HuH-7 (cell line): ENCODE measurements around the gene PIEZO1.

Experiments used
- DNase-seq: peaks from one replicate; pipeline ENCODE4 v3.0.0; 2011; ENCODE audit warnings: low spot score

PIEZO1 gene

DNA sequence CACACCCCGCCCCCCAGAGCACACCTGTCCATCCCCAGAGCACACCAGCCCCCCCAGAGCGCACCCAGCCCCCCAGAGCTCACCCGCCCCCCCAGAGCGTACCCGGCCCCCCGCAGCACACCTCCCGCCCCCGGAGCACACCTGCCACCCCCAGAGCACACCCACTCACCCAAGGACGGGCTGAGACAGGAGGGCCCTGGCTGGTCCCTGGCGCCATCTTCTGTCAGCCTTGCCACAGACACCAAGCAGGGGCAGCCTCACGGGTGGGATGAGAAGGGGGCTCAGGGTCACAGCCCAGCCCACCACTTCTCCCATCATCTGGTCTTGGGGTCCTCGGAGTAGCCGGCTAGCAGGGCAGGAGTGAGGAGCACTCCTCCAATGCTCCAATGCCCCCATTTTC, 31.8 kb downstream of the PIEZO1 start:
- no peak for DNase-seq

DNA sequence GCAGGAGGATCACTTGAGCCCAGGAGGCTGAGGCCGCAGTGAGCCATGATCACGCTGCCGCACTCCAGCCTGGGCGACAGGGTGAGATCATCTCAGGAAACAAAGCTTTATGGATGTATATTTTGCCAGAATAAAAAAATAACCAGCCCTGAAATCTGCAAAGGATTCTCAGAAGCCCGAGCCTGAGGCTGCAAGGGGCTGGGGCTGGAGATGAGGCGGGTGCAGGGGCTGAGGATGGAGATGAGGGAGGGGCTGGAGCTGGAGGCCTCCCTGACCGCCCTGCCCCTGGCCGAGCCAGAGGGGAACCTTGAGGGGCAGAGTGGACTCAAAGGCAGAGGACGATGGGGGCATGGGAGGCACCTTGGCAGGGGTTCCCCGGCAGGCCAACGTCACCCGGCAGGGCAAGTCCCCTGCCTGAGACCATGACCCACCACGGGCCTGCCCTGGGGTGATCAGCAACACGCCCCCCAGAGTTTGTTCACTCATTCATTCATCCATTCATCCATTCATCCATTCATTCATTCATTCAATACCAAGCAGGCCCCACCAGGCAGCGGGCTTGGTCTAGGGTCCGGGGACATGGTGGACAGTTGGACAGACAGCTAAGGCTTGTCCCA, 32.5 kb downstream of the PIEZO1 start:
- DNase-seq = no peak

DNA sequence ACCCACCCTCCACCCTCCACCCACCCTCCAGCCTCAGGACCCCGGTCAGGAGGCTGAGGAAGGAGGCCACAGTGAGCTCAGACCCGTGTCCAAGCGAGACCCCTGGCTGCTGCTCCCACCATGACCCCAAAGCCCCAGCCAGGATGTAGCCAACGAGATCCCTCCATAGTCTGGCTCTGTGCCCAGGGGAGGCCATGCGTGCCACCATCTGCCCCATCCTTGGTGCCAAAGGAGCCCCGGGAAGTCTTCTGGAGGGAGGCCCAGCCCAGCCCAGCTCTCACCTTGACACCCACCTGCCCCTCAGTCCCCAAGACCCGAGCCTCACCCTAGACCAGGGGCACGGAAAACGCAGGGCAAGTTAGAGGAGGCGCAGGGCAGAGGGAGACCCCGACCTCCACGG, 34.2 kb downstream of the PIEZO1 start:
- no peak for DNase-seq

DNA sequence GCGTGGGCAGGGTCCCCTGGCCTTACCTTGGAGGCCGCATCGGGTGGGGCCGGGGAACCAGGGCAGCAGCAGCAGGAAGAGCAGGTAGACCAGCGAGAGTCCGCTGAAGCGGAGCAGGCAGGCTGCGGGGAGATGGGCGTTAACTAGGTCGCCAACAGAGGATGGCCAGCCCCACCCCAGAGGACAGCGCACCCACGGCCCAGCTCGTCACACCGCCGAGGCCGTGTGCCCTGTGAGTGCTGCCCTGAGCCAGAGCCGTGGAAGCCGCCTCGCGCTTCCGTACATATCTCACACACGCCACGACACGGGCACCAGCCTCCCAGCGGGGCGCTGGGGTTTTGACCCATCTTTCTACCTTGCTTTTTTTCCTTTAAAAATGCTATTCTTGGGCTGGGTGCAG, 35.7 kb downstream of the PIEZO1 start:
- DNase-seq = no peak

DNA sequence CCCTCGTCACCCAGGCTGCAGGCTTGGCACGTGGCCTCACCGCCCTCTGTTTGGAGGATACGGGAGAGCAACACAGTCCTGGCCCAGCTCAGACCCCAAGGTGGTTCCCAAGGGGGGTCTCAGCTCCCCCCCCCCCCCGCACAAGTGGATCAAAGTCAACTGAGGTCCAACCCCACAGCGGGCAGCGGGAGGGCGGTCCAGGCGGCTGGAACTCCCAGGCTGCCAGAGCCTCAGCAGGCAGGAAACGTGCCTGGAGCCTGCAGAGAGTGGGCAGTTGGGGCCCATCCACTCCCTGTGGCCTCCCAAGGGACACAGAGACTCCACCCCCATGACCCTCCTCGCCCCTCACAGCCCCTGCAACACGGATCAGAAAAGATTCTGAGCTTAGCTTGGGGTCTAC, 36.7 kb downstream of the PIEZO1 start:
- DNase-seq = no peak

DNA sequence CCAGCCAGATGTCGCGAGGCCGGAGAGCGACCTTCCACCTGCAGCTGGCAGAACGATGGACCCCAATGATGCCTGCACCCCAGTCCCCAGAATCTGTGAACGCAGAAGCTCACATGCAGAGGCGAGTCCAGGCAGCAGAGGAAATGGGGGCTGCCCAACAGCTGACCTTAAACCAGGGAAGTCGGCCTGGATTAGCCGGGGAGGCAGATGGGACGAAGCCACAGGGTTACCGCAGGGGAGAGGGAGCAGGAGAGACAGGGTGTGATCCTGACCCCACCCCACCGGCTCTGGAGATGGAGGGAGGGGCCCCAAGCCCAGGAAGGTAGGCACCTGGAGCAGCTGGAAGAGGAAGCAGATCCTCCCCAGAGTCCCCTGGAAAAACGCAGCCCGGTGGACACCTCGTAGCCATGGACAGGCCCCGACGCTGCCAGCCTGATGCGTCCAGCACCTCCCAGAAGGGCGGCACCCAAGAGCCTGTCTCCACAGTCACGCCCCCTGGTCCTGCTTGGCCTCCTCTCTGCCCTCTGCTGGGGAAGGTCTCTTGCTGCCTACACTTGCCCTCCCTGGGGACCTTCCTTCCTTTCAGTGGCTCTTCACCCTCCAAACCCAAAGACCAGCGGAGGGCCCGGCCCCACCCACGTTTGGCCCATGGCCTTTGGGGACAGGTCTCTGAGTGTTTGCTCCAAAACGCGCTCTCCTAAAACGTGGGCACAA, 37.3 kb downstream of the PIEZO1 start:
- peak; percentile 97 for DNase-seq

DNA sequence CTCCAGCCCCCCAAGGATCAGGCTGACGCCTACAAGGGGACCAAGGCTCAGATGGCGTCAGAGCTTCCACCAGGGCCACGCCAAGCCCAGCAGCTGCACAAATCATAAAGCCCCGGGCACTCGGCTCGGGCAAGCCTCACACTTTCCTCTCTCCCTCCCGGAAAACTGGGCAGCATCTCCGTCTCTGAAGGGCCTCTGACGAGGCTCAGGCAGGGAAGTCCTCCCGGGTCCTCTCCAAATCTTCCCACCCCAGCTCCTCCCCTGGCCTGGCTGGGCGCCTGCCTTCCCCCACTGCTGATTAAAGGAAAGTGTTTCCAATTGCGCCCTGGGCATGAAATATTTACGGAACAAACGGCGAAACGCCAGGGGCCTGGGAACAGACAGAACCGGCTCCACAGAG, 38.5 kb downstream of the PIEZO1 start:
- DNase-seq = no peak

DNA sequence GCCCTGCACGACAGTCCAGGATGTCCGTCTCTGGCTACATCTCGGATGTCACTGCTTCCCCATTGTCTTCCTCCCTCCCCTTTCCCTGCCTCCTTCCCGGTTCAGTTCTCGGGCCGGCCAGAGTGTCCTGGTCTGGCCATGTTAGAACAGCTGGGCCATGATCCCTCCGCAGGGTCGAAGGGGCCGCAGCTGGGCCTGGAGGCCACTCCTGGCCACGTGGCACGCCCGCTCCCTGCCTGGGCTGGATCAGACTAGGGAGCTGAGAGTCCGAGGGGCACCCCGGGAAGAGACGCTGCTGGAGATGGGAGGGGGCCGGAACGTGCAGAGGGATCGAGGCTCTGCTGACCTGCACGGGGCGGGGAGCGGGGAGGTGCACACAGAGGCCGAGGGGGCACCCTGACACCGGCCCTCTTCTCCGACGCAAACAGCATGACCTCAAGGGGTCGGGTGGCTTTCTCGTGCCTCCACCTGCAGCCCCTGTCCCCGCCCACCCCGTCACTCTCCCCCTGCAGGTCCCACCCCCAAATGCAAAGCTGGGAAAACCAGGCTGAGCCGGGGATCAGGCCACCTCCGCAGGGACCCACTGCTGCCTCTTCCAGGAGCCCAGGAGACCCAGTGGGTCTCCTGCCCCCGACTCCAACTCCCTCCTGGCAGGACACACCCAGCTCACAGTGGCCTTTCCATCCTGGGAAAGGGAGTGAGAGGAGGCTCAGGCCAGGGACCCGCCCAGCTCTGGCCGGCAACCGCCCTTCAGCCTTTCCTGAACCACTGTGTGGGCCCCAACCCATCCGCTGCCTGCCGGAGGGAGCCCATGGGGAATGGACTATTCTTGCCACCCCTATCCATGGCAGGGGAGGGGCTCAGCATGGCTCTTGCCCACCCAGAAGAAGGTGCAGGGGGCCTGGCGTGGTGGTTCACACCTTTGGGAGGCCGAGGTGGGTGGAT, 40.2 kb downstream of the PIEZO1 start:
- no peak for DNase-seq

DNA sequence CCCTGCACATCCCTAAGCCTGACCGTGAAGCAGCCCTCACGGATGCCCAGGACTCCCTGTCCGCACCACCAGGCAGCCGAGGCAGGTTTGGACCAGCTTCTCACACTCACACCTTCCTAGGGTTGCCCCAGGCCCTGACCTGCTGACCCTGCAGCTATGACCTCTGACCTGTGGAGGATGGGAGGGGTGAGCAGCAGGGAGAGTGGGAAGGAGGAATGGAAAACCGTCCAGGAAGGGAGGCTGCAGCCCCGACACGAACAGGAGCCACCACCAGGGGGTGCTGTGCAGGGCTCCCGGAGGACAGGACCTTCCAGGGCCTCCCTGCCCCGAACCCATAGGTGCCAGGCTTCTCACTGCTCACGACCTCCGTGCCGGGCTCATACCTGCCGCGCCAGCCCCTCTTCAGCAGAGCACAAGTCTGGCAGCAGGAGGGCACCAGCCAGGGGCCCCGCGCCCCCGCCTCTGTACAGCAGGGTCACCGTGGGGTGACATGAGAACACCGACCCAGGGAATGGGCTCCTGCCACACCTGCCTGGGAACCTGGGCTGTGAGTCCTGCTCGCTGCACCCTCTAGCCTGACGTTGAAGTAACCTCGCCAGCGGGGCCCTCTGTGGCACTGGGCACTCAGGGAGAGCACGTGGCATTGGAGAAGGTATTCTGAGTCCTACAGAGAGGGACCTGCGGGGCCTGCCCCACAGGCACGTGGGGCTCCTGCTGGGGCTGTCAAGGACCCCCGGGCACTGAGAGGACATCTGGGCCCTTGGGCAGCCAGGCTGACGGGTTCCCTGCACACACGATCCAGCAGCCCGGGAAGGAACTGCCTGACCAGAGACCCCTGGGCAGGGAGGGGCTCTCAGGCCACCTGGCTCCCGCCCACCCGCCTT, 41.1 kb downstream of the PIEZO1 start:
- peak; percentile 99 for DNase-seq

DNA sequence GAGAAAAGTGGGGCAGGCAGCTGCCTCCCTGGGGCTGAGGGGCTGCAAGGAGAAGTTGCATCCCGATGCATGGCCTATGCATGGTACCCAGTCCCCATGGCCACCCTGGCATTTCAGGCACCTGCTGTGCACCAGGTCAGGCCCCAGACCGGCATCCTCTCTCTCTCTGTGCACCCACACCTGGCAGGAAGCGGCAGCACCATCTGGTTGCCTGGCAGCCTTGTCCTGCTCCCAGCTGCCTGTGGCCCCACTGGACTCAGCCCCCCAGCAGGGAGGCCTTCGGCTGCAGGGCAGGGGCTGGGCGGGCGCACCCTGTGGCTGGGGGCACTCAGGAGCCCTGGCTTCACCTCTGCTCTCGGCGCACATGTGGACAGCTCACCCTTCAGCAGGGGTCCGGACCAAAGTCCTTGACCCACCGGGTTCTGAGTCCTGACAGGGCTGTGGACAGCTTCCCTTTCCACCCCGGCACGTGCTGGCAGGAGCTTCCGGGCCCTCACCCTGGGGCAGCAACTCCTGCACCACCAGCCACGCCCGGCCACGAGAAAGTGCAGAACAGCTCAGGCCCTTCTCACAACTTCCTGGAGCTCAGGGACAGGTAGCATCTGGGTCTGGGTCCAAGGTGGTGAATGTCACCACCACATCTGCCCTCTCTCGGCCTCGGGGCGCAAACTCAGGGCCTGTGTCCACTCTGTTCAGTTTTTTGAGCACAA, 42.0 kb downstream of the PIEZO1 start:
- DNase-seq = no peak

DNA sequence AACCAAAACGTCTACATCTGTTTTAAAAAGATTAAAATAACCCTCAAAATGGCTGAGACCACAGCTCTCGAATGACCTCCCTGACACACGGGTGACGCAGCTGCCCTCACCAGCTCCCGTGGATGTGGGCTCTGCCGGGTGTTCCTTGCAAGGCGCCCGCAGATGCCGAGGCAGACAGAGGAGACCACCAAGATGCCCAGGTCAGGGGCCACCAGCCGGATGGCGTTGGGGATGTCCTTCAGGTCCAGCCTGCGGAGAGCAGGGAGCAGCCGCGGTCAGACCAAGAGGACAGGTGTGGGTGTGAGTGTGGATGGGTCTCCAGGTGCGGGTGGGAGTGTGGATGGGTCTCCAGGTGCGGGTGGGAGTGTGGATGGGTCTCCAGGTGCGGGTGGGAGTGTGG, 43.7 kb downstream of the PIEZO1 start:
- DNase-seq = no peak

DNA sequence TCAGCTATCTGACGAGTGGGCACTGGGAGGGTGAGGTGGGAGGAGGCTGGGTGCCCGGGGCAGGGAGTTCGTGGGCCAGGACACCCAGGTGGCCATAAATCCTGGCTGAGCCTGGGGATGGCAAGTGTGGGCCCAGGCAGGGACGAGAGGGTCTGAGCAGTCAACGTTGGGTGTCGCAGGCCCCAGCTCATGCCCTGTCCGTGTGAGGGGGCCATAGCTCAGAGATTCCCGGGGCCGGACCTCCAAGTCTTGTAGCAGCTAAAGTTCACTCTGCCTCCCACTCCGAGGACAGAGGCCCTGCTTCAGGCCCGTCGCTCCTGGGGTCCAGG, 44.3 kb downstream of the PIEZO1 start:
- DNase-seq = no peak

DNA sequence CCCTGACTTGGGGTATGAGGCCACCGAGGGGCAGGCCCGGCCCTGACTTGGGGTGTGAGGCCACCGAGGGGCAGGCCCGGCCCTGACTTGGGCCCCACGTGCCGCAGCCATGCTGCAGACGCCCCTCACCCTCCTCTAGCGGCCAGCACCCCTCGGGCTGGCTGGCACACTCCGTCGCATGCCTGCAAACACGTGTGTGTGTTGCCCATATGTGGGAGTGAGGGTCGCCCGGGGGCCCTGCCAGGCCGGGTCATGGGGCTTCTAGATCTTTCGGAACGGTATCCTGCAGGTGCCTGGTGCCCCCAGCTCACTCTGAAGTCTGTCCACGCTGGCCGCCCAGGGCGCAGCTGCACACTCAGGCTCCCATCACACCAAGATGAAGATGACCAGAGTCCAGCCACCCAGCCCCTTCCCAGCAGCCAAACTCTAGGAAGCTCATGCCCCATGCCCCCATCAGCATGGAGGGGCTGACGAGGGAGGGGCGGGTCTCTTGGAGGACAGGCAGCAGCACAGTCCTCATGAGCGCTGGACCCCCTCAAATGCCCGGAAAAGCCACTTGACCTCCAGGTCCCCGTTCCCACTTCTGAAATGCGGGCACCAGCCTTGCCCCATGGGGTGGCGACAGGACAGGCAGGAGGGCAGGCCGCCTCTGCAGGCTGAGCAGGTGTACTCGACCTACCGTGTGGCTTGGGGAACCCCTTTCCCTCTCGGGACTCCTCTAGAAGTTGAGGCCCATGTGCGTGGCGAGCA, 44.9 kb downstream of the PIEZO1 start:
- DNase-seq = no peak

DNA sequence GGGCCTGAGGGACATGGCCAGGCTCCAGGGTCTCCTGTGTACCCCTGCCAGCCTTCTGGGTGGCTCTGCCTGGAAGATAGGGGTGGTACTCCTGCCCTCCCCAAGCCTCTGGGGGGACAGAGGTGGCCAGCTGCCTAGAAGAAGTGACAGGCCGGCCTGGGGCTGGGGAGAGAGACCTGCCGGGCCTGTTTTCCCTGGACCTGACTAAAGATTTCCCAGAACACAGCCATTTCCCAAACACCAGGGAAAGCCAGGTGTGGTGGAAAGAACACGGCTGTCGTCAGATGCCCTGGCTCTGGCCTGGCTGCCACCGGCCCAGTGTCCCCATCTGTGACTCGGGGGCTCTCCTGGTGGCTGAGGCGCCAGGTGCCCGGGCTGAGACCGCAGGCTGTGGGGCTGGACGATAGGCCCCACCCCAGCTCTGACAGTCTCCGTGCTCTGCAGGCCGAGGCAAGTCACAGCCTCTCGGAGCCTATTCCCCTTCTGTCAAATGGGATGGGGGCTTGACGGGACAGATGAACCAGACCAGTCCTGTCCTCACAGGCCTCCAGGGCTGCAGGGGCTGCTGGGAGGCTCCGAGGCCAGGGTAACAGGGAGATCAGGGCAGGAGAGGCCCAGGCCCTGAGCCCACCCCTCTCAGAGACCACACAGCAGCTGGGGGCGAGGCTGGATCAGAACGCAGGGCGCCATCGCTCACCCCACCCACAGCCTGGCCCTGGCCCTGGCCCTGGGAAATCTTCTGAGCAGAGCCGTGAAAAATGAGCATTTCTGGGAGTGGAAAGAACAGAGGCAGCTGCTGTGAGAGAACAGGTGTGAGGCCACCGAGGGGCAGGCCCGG, 45.7 kb downstream of the PIEZO1 start:
- DNase-seq = no peak

DNA sequence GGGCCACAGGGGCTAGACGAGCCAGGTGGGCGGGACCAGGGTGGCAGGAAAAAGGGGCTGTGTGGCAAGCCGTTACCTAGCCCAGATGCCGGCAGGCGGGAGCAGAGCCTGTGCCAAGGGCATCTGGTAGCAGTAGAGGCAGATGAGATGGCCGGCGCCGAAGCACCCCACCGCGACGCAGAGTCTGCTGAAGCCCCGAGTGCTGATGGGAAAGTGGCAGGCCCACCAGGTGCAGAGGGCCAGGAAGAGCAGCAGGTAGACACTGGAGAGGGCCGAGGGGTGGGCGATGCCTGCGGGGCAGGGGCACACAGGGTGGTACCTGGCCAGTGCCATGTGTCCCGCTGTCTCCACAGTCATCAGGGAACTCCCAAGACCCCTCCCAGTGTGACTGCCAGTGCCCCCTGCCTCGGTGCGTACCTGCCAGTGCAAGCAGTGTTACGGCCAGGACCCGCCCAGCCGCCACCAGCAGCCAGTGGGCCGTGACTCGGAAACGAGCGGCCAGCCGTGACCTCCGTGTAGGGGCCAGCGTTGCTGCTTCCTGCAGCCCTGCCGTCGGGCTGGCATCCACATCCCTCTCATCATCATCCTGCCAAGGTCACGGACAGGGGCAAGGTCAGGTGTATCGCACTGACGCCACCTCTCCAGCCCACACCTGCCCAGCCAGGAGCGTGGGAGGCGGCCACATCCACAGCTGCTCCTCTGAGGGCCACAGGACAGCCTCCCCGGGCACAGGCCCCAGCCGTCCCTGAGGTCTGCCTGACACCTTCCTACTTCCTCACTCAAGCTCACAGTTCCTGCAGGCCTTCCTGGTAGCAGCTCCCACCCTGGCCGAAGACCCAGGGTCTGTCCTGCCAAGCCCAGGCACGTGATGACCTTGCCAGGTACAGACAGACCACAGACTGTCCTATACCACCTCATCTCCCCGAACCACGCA, 46.6 kb downstream of the PIEZO1 start:
- no peak for DNase-seq

DNA sequence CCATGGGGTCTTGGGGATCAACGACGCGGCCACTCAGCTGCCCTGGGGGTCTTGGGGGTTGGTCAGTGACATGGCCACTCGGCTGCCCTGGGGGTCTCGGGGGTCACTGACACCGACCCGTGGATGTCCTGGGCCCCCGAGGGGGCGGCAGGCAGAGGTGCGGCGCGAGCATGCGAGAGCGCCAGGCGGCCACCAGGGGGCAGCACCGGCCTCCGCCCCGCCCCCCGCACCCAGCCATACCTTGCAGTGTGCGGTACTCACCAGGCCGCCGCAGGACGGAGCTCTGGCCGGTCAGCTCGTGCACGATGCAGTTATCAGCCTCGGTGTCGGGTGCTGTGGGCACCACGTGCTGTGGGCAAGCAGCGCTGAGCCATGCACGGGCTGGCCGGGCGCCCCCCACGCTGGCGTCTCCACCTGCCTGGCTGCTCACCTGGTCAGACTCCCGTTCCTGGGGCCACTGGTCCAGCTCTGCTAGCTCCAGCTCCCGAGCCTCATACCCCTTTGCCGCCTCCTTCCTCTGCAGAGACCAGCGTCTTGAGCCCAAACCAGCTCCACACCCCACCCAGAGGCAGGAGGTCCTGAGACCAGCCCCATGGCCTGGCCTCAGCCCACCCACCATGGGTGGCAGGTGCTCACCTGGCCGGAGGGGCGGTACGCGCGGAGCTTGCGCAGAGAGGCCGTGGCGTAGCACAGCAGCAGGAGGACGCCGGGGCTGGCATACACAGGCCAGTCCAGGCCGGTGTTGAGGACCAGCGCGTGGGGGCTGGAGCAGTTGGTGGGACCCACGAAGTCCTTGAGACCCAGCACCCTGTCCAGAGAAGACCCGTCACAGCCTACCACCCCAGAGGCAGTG, 47.5 kb downstream of the PIEZO1 start:
- DNase-seq = peak; percentile 99

DNA sequence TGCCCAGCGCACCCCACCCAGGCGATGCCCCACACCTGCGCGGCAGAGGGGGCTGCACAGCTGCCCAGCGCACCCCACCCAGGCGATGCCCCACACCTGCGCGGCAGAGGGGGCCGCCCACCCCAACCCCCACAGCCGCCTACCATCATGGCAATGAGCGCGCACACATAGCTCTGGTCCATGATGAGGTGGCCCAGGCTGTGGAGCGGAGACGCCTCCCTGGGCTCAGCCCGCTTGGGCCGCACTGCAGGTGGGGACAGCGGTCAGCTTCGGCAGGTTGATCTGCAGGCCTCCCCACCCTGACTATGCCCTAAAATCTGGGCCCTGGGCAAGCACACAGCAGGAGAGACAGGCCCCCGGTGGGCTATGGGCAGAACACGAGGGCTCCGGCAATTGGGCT, 48.5 kb downstream of the PIEZO1 start:
- no peak for DNase-seq

DNA sequence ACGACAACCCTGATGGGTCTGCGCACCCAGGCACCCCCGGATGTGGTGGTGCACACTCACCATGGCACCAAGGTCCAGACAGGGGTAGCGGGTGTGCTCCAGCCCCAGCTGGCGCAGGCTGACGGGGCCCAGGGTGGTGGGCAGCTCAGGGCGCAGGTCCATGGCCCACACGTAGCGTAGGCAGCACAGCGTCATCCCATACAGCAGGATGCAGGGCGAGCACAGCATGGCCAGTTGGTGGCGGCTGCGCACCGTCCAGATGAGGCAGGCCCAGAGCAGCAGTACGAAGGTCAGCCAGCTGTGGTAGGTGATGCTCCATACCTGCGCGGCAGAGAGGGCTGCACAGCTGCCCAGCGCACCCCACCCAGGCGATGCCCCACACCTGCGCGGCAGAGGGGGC, 48.9 kb downstream of the PIEZO1 start:
- no peak for DNase-seq
